ENCODE data around the gene AFG1L. TPM values are rescaled to one million over a fixed set of nuclear protein-coding genes. Genes with fewer than 3 reads are reported as not detected.

AFG1L gene
- total and polyA plus RNA-seq, 8 donors = 0.45 to 18.5 (median 2.9) TPM; not detected in 1

GRCh38 chr6:108510461-108511319 is 215.8 kb downstream of the AFG1L start:
- Histone ChIP-seq H3K9me3 (no peaks in the 10 kb centered on the region), H3K27ac (no peak overlapping the region), H3K4me3 (no peak overlapping the region), H3K36me3 (peaks cover 0 to 20% (median 4%) of the 10 kb centered on the region in 4 donors), H3K27me3 (no peaks in the 10 kb centered on the region), H3K4me1 (no peaks in the 10 kb centered on the region)
- DNase-seq = no peak
- intact Hi-C loops (cut with DNase I; ENCODE audit: low total_unique reads) = no loop called here
- TF ChIP-seq EP300 (IDR thresholded peaks at IDR 0.05) (no peak), POLR2A (IDR thresholded peaks at IDR 0.05) (no peak)
- 74 to 84% (median 80%) methylated on average over 5 of the region's 5 CpGs for WGBS, 5 donors

DNA sequence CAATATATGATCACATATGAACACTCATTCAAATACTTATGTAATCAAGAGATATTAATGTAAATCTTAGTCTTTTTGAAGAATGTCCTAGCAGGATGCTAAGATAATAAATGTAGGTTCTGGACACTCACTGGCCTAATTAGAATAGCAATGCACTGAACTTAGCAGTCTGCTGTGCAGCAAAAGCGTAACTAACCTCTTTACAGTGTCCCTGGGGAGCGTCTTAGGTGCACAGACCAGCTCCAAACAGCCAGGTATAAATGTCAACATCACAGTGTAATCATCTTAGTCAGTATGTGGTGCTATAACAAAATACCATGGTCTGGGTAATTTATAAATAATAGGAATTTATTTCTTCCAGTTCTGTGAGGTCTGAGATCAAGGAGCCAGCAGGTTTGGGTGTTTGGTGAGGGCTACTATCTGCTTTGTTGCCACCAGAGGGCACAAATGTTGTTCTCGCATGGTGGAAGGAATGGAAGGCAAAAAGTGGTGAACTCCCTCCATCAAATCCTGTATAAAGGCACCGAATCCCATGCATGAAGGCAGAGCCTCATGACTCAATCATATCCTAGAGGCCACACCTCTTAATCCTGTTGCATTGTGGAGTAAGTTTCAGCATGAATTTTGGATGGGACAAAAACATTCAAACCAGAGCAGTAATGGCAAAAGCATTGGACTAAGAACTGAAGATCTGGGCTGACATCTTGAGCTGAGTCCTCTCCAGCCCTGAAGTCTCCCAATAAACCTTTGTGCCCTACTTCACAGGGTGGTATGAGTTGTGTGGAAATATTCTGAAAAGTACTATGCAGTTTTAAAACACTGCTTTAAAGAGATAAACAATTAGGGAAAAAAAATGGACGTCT is 224.1 kb downstream of the AFG1L start:
- intact Hi-C loops (cut with DNase I; ENCODE audit: low total_unique reads) = no loop called here
- no peak overlapping the region for H3K27ac ChIP-seq
- H3K36me3 ChIP-seq = peaks cover 0 to 25% (median 11%) of the 10 kb centered on the region in 4 donors
- H3K4me3 ChIP-seq = no peak overlapping the region
- no peaks in the 10 kb centered on the region for H3K9me3 ChIP-seq
- TF ChIP-seq EP300 (IDR thresholded peaks at IDR 0.05) = no peak
- TF ChIP-seq POLR2A (IDR thresholded peaks at IDR 0.05) = no peak
- peak in 2 of 7 experiments; percentile 13 to 33 for TF ChIP-seq CTCF (IDR thresholded peaks at IDR 0.05)
- no peak for TF ChIP-seq POLR2AphosphoS5 (IDR thresholded peaks at IDR 0.05)
- no peaks in the 10 kb centered on the region for H3K4me1 ChIP-seq
- 76 to 83% (median 78%) methylated on average over 5 of the region's 5 CpGs for WGBS, 5 donors
- no peaks in the 10 kb centered on the region for H3K27me3 ChIP-seq
- DNase-seq = no peak

DNA sequence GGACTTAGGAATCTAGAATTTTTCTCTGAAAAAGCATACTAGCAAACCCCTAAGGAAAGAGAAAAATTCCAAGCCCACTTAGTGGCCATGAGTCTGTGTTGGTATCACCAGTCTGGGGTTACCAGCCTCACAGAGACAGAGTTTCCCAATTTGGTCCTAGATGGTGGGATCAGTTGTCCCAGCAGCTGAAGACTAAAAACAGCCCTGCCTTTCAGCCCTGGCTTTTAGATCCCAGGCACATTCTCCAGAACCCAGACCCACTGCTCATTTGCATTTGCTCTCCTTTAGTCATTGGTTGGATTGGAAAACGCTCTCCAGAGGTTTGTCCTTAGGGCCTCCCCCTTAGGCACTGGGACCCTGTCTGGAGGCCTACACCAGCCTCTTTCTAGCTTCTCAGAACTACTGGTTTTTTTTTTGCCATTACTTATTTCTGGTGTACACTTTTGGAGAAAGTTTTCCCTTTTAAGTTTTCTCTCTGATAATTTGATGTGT is 226.8 kb downstream of the AFG1L start:
- Histone ChIP-seq H3K36me3 (peaks cover 0 to 25% (median 11%) of the 10 kb centered on the region in 4 donors), H3K9me3 (no peaks in the 10 kb centered on the region), H3K4me3 (no peak overlapping the region), H3K27me3 (no peaks in the 10 kb centered on the region), H3K27ac (no peak overlapping the region), H3K4me1 (no peaks in the 10 kb centered on the region)
- 85 to 96% (median 94%) methylated on average over 1 of the region's 1 CpG for WGBS, 5 donors
- TF ChIP-seq POLR2AphosphoS5 (IDR thresholded peaks at IDR 0.05) (no peak), CTCF (IDR thresholded peaks at IDR 0.05) (no peak), EP300 (IDR thresholded peaks at IDR 0.05) (no peak), POLR2A (IDR thresholded peaks at IDR 0.05) (no peak)
- intact Hi-C loops (cut with DNase I; ENCODE audit: low total_unique reads) = loop anchor here (10.0 kb wide), 1 partner anchor 407 kb away; no protein-coding TSS in a partner anchor
- DNase-seq = no peak

- intact Hi-C loops (cut with DNase I; ENCODE audit: low total_unique reads) = loop anchor here (10.0 kb wide), 1 partner anchor 409 kb away; no protein-coding TSS in a partner anchor
- no peaks in the 10 kb centered on the region for H3K4me1 ChIP-seq
- TF ChIP-seq EP300 (IDR thresholded peaks at IDR 0.05) (no peak), CTCF (IDR thresholded peaks at IDR 0.05) (no peak), POLR2A (IDR thresholded peaks at IDR 0.05) (no peak), POLR2AphosphoS5 (IDR thresholded peaks at IDR 0.05) (no peak)
- no peaks in the 10 kb centered on the region for H3K27me3 ChIP-seq
- DNase-seq = no peak
- H3K27ac ChIP-seq = no peak overlapping the region
- 89 to 92% (median 91%) methylated on average over 2 of the region's 2 CpGs for WGBS, 5 donors
- no peak overlapping the region for H3K4me3 ChIP-seq
- no peaks in the 10 kb centered on the region for H3K9me3 ChIP-seq
- H3K36me3 ChIP-seq = peaks cover 0 to 25% (median 11%) of the 10 kb centered on the region in 4 donors
These were observed 228.8 kb downstream of the AFG1L start for GRCh38 chr6:108523697-108524096.

Measured in stomach (tissue), 9 donors.